Urinary bladder (tissue), 4 donors: Measurements from ENCODE around the gene MFSD12. TPM values are rescaled to one million over a fixed set of nuclear protein-coding genes. Genes with fewer than 3 reads are reported as not detected.
A peak's percentile ranks its signal among the peaks of the same experiment; 100 is the strongest.
"Not testable (repeated sequence)": the region's sequence is repeated elsewhere in the genome, so short reads cannot be mapped to it uniquely, and the experiment has no call there.

Experiments
- DNase-seq: peaks from one replicate; pipeline ENCODE4 v3.0.0-alpha.2; 2015; ENCODE audit errors: extremely low spot score
- H3K27ac ChIP-seq: one replicate; pipeline ENCODE4 v1.5.1; 2013; ENCODE audit warnings: low read depth, mild to moderate bottlenecking, moderate library complexity
- H3K36me3 ChIP-seq: one replicate; pipeline ENCODE4 v1.6.1; 2013; ENCODE audit warnings: mild to moderate bottlenecking, moderate library complexity; ENCODE audit not compliant: insufficient read depth
- H3K4me1 ChIP-seq: one replicate; pipeline ENCODE4 v1.6.1; 2013; ENCODE audit warnings: mild to moderate bottlenecking, moderate library complexity; ENCODE audit not compliant: insufficient read depth
- H3K4me3 ChIP-seq: one replicate; pipeline ENCODE4 v1.5.1; 2013; ENCODE audit warnings: low read depth, low read length
- WGBS: extraction: QIAGEN DNeasy Blood & Tissue Kit; methylation state at CpG from one replicate; pipeline ENCODE4 v1.1.7; 2013; 5-methylcytosine and 5-hydroxymethylcytosine counted together
- polyA plus RNA-seq: library from polyadenylated mRNA; stranded (reverse); fragments of 200-250 nt; gene quantifications from one replicate; pipeline ENCODE4 v1.2.3, GENCODE V29; 2013
- total RNA-seq: library from RNA; depleted of rRNA; stranded (reverse); fragments of >200 nt; gene quantifications from one replicate; pipeline ENCODE4 v1.2.3, GENCODE V29; 2014
- donor health status: healthy with polysubstance abuse.
- donor health status: healthy.

Gene MFSD12
- total and polyA plus RNA-seq, 2 donors = 19.3 to 38.6 TPM

- H3K27ac ChIP-seq = no peak overlapping the region
- no peak overlapping the region for H3K4me3 ChIP-seq
- 72% methylated on average over 9 of the region's 9 CpGs for WGBS
- no peaks in the 10 kb centered on the region for H3K4me1 ChIP-seq
- H3K36me3 ChIP-seq = no peaks in the 10 kb centered on the region
- DNase-seq = no peak
Measured at GRCh38 chr19:3591876-3592613, 34.7 kb upstream of the MFSD12 start.

- DNase-seq = no peak
- Histone ChIP-seq H3K27ac (no peak overlapping the region), H3K4me1 (no peaks in the 10 kb centered on the region), H3K4me3 (no peak overlapping the region), H3K36me3 (no peaks in the 10 kb centered on the region)
- WGBS = 93% methylated on average over 8 of the region's 8 CpGs
Measured at GRCh38 chr19:3590991-3591659, 33.7 kb upstream of the MFSD12 start.

DNA sequence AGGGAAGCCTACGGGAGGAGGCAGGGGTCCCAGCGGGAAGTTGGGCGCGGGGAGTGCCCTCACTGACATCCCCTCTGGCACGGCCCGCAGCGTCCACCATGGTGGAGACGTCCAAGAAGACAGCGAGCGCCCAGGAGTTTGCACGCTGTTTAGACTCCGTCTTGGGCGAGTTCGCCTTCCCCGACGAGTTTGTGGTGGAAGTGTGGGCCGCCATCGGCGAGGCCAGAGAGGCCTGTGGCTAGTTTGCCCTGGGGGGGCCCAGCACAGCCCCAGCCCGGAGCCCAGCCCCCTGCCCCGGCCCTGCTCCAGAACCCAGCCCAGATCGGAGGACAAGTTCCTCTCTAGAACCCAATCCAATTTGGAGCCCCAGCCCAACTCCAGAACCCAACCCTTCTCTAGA lies 32.6 kb upstream of the MFSD12 start:
- H3K4me3 ChIP-seq = no peak overlapping the region
- H3K36me3 ChIP-seq = no peaks in the 10 kb centered on the region
- no peak for DNase-seq
- no peak overlapping the region for H3K27ac ChIP-seq
- no peaks in the 10 kb centered on the region for H3K4me1 ChIP-seq
- 97% methylated on average over 22 of the region's 22 CpGs for whole genome bisulfite sequencing

DNA sequence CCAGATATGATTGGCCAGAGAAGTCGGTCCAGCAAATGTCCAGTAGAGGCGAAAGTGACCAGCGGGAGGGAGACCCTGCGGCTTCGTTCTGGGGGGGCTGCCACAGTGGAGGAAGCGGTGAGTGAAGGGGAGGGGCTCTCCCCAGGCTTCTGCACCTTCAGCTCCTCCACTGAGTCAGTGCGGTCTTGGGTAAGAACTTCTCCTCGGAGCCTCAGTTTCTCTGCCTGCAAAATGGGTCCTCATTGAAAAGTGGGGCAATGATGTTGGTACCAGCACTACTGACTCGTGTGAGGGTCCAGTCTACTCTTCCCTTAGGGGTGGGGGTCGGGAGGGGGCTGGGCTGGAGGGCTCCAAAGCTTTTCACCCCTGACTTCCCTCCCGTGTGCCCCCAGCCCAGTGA lies 32.1 kb upstream of the MFSD12 start:
- Histone ChIP-seq H3K4me1 (no peaks in the 10 kb centered on the region), H3K27ac (no peak overlapping the region), H3K36me3 (no peaks in the 10 kb centered on the region), H3K4me3 (no peak overlapping the region)
- WGBS = 86% methylated on average over 11 of the region's 11 CpGs
- no peak for DNase-seq

GRCh38 chr19:3586707-3587346 lies 29.4 kb upstream of the MFSD12 start:
- no peak for DNase-seq
- Histone ChIP-seq H3K4me1 (no peaks in the 10 kb centered on the region), H3K27ac (no peak overlapping the region), H3K4me3 (no peak overlapping the region), H3K36me3 (no peaks in the 10 kb centered on the region)
- 58% methylated on average over 31 of the region's 31 CpGs for WGBS

GRCh38 chr19:3586127-3586626 lies 28.8 kb upstream of the MFSD12 start:
- WGBS = 30% methylated on average over 16 of the region's 16 CpGs
- Histone ChIP-seq H3K4me1 (no peaks in the 10 kb centered on the region), H3K4me3 (peak overlapping the region; percentile 26), H3K27ac (no peak overlapping the region), H3K36me3 (no peaks in the 10 kb centered on the region)
- DNase-seq = no peak

- Histone ChIP-seq H3K27ac (no peak within 1 kb of the TSS), H3K36me3 (no peaks in the 10 kb centered on the region), H3K4me3 (peak within 1 kb of the TSS; percentile 26), H3K4me1 (no peaks in the 10 kb centered on the region)
- 4% methylated on average over 84 of the region's 84 CpGs for WGBS
- DNase-seq = no peak
Measured at GRCh38 chr19:3585301-3586126, 28.1 kb upstream of the MFSD12 start, which contains the start of gene GIPC3. Gene GIPC3 (plus strand): TSS chr19:3585478. CDS start chr19:3585598, 120 bp downstream.

- DNase-seq, H3K4me3 ChIP-seq, H3K27ac ChIP-seq, H3K36me3 ChIP-seq, H3K4me1 ChIP-seq: not testable (repeated sequence)
- WGBS = 88% methylated on average over 15 of the region's 15 CpGs
Measured at GRCh38 chr19:3584036-3584802, 26.8 kb upstream of the MFSD12 start.

DNA sequence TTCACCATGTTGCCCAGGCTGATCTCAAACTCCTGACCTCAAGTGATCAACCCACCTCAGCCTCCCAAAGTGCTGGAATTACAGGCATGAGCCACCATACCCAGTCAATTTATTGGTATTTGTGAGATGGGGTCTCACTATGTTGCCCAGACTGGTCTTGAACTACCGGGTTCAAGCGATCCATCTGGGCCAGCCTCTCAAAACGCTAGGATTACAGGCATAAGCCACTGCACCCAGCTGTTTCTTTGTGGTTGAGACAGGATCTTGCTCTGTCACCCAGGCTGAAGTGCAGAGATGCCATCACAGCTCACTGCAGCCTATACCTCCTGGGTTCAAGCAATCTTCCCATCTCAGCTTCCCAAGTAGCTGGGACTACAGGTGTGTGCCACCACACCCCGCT lies 24.4 kb upstream of the MFSD12 start:
- not testable (repeated sequence) for H3K4me1 ChIP-seq, H3K27ac ChIP-seq, H3K36me3 ChIP-seq, H3K4me3 ChIP-seq, DNase-seq
- 82% methylated on average over 4 of the region's 4 CpGs for WGBS

DNA sequence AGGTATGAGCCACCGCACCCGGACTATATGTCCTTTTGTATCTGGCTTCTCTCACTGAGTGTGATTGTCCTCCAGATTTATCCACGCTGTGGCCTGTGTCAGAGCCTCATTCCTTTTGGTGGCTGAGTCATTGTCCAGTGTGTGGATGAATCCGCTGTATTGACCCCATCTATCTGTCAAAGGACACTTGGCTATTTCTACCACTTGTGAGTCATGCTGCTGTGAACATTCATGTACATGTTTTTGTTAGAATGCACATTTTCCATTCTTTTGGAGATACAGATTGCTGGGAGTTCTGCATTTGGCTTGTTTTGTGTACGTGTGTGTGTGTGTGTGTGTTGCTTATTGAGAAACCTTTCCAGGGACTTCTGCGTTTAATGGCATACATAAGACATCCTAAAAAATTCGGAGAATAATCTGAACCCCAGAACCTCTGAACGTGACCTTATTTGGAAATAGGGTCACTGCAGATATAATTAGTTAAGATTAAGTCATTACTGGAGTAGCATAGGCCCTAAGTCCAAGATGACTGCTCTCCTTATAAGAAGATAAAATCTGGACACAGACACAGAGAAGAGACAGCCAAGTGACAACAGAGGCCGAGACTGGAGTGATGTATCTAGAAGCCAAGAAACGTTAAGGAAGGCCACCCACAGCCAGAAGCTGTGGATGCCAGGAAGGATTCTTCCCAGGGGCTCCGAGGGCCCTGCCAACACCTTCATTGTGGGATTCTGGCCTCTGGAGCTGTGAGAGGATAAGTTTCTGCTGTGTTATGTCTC lies 23.0 kb upstream of the MFSD12 start:
- H3K36me3 ChIP-seq = no peaks in the 10 kb centered on the region
- 35% methylated on average over 11 of the region's 11 CpGs for WGBS
- peaks cover 3% of the 10 kb centered on the region for H3K4me1 ChIP-seq
- no peak for DNase-seq
- no peak overlapping the region for H3K27ac ChIP-seq
- no peak overlapping the region for H3K4me3 ChIP-seq

GRCh38 chr19:3578390-3578789 lies 21.0 kb upstream of the MFSD12 start:
- 79% methylated on average over 17 of the region's 17 CpGs for WGBS
- peaks cover 3% of the 10 kb centered on the region for H3K4me1 ChIP-seq

DNA sequence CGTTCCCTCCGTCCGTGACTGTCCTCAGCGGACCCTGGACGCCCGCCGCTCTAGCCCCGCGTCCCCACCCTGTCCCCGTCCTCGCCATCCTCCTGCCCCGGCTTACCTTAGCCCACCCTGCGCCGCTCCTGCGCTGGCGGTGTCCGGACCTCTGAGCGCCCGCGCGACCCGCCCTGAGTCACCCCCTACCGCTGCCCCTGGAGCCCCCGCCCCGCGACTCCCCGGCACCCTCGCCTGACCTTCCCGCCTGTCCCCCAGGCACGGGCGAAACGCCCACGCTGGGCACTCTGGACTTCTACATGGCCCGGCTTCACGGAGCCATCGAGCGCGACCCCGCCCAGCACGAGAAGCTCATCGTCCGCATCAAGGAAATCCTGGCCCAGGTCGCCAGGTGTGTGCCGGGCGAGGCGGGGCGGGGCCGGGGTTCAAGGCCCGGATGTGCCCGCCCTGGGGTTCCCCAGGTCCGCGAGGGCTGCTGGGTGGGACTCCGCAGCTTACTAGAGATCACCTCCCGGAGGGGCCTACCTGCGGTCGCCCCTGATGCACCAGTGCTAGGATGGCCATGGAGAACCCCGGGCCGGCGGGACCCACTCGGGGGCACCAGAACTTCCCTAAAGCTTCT lies 20.4 kb upstream of the MFSD12 start:
- WGBS = 79% methylated on average over 60 of the region's 60 CpGs

More at GRCh38 chr19:3578390-3578789, 21.0 kb upstream of the MFSD12 start:
- Histone ChIP-seq H3K27ac (no peak overlapping the region), H3K36me3 (no peaks in the 10 kb centered on the region), H3K4me3 (no peak overlapping the region)
- no peak for DNase-seq

More for the DNA sequence above, 20.4 kb upstream of the MFSD12 start:
- DNase-seq = no peak
- H3K4me3 ChIP-seq = no peak overlapping the region
- H3K36me3 ChIP-seq = no peaks in the 10 kb centered on the region
- no peak overlapping the region for H3K27ac ChIP-seq
- peaks cover 3% of the 10 kb centered on the region for H3K4me1 ChIP-seq
